Aorta (tissue), 5 donors: ENCODE measurements around the gene C5AR2. TPM values are rescaled to one million over a fixed set of nuclear protein-coding genes. Genes with fewer than 3 reads are reported as not detected.
A peak's percentile ranks its signal among the peaks of the same experiment; 100 is the strongest.
"Not testable (repeated sequence)": the region's sequence is repeated elsewhere in the genome, so short reads cannot be mapped to it uniquely, and the experiment has no call there.

ENCODE experiments used
- ATAC-seq: fragments of 200-7000 bp; cut with Tn5 transposase; one replicate; pipeline ENCODE4 v1.9.1; 2022; ENCODE audit warnings: moderate library complexity; ENCODE audit not compliant: low FRiP score
- DNase-seq, 2 donors: peaks; one replicate each; pipeline ENCODE4 v3.0.0-alpha.2; 2020
- H3K27ac ChIP-seq, 2 donors: one replicate each; pipeline ENCODE4 v1.5.1; 2013; ENCODE audit warnings: low read length in 2 of 2, mild to moderate bottlenecking in 2 of 2, moderate library complexity in 2 of 2, control low read depth in 1 of 2, inconsistent platforms in 1 of 2, low read depth in 1 of 2
- H3K27me3 ChIP-seq, 2 donors: one replicate each; pipeline ENCODE4 v1.6.1; 2013; ENCODE audit warnings: control low read depth in 1 of 2, low read length in 1 of 2, mild to moderate bottlenecking in 1 of 2, moderate library complexity in 1 of 2; ENCODE audit not compliant: insufficient read depth in 2 of 2, control insufficient read depth in 1 of 2
- H3K36me3 ChIP-seq, 2 donors: one replicate each; pipeline ENCODE4 v1.6.1; 2013; ENCODE audit warnings: control low read depth in 1 of 2, low read length in 1 of 2, mild to moderate bottlenecking in 1 of 2; ENCODE audit not compliant: insufficient read depth in 2 of 2, control insufficient read depth in 1 of 2
- H3K4me1 ChIP-seq, 2 donors: one replicate each; pipeline ENCODE4 v1.6.1; 2013; ENCODE audit warnings: low read length in 2 of 2, control low read depth in 1 of 2, mild to moderate bottlenecking in 1 of 2, moderate library complexity in 1 of 2; ENCODE audit not compliant: insufficient read depth in 2 of 2, control insufficient read depth in 1 of 2
- H3K4me3 ChIP-seq, 2 donors: one replicate each; pipeline ENCODE4 v1.5.1; 2013; ENCODE audit warnings: low read length in 2 of 2, control low read depth in 1 of 2, mild to moderate bottlenecking in 1 of 2
- H3K9me3 ChIP-seq: one replicate; pipeline ENCODE4 v1.6.1; 2013; ENCODE audit warnings: mild to moderate bottlenecking, low read length; ENCODE audit not compliant: control insufficient read depth
- WGBS, 2 donors: extraction: QIAGEN DNeasy Blood & Tissue Kit; methylation state at CpG; one replicate each; pipeline ENCODE4 v1.1.7; 2013; 5-methylcytosine and 5-hydroxymethylcytosine counted together
- intact Hi-C, 2 donors: fragments of 100-400 bp; cut with DNase I; formaldehyde crosslinking; loops; one replicate each; pipeline versions ENCODE4 v1.14.2 to v1.15.0; 2022
- long read RNA-seq, 2 donors: library from polyadenylated mRNA; unstranded; transcript quantifications; one replicate each; pipeline ENCODE4 v2.0.0, GENCODE V29; 2020 to 2021
- polyA plus RNA-seq, 2 donors: library from polyadenylated mRNA; stranded (reverse); fragments of 200-250 nt; gene quantifications; one replicate each; pipeline ENCODE4 v1.2.3, GENCODE V29; 2013
- total RNA-seq, 2 donors: library from RNA; stranded (reverse); fragmentation: NEBNext Ultra II Directional; extraction: Animal tissue kit (Norgen Biotek cat#: 25700); gene quantifications; one replicate each; pipeline ENCODE4 v1.2.1, GENCODE V29; 2021
- donor health status: healthy with polysubstance abuse.
- donor health status: Bipolar disorder and iron deficiency.
- donor health status: DM: no; HTN: no; CAD: no.
- donor health status: DM: no; HTN: no; CAD: no.
- donor health status: DM: yes; HTN: yes; CAD: no.

Gene C5AR2
- 10 to 100 TPM in 1 of 2 donors, 1 to 10 TPM in 1; 8.0 to 13.6 TPM for total RNA-seq
- under 1 TPM; 0.20 to 0.38 TPM for polyA plus RNA-seq
- long read RNA-seq, donor 1, full-length matches to known transcripts = 1 of 2 reads
- long read RNA-seq, donor 1, partial matches to known transcripts = 0 of 2 reads
- long read RNA-seq, donor 1, other reads (novel, unspliced or antisense) = 1 of 2 reads
- long read RNA-seq, donor 2, partial matches to known transcripts = 0 of 3 reads
- long read RNA-seq, donor 2, other reads (novel, unspliced or antisense) = 3 of 3 reads

- H3K27ac ChIP-seq = no peak within 1 kb of the TSS
- DNase-seq (peak; percentile 64 to 84), ATAC-seq (peak; percentile 71)
- H3K9me3 ChIP-seq = no peaks in the 10 kb centered on the region
- no peak within 1 kb of the TSS for H3K4me3 ChIP-seq
- no peaks in the 10 kb centered on the region for H3K36me3 ChIP-seq
- 33% methylated on average over 18 of the region's 18 CpGs for WGBS, 2 donors
- no peaks in the 10 kb centered on the region for H3K4me1 ChIP-seq
- no peaks in the 10 kb centered on the region for H3K27me3 ChIP-seq
- intact Hi-C loops = no loop called here
These were observed at the start of gene C5AR2 for GRCh38 chr19:47331931-47332547. Gene C5AR2, plus strand, starts transcription at chr19:47332175. Its CDS starts 8,625 bp downstream, at chr19:47340800.

GRCh38 chr19:47283405-47284059, 48.4 kb upstream of the C5AR2 start:
- WGBS, 2 donors = 37 to 38% methylated on average over 10 of the region's 10 CpGs
- H3K9me3 ChIP-seq = no peaks in the 10 kb centered on the region
- no peak overlapping the region for H3K4me3 ChIP-seq
- intact Hi-C loops = loop anchor here in 1 of 2 donors (10.0 kb wide), 1 partner anchor 411 kb away; no protein-coding TSS in a partner anchor
- no peak overlapping the region for H3K27ac ChIP-seq
- no peaks in the 10 kb centered on the region for H3K27me3 ChIP-seq
- no peaks in the 10 kb centered on the region for H3K4me1 ChIP-seq
- no peaks in the 10 kb centered on the region for H3K36me3 ChIP-seq
- DNase-seq = no peak
- ATAC-seq = no peak

- ATAC-seq (peak; percentile 59), DNase-seq (no peak)
- H3K36me3 ChIP-seq = no peaks in the 10 kb centered on the region
- H3K4me1 ChIP-seq = no peaks in the 10 kb centered on the region
- intact Hi-C loops = loop anchor here in 1 of 2 donors (10.0 kb wide), 1 partner anchor 410 kb away; no protein-coding TSS in a partner anchor
- WGBS, 2 donors = 30 to 32% methylated on average over 9 of the region's 9 CpGs
- no peaks in the 10 kb centered on the region for H3K9me3 ChIP-seq
- no peak overlapping the region for H3K27ac ChIP-seq
- H3K27me3 ChIP-seq = no peaks in the 10 kb centered on the region
- H3K4me3 ChIP-seq = no peak overlapping the region
These were observed 47.6 kb upstream of the C5AR2 start for GRCh38 chr19:47284324-47284899.

GRCh38 chr19:47296036-47296435, 35.9 kb upstream of the C5AR2 start:
- Histone ChIP-seq H3K4me1 (no peaks in the 10 kb centered on the region), H3K27ac (no peak overlapping the region), H3K27me3 (no peaks in the 10 kb centered on the region), H3K36me3 (no peaks in the 10 kb centered on the region), H3K4me3 (no peak overlapping the region), H3K9me3 (no peaks in the 10 kb centered on the region)
- intact Hi-C loops = loop anchor here (2.0 to 10.0 kb wide), 4 partner anchors 49 to 129 kb away; partner anchors contain the start of gene DHX34 (in 1 of the 2)
- DNase-seq (peak in 1 of 2 donors; percentile 79), ATAC-seq (peak; percentile 81)
- WGBS, 2 donors = 36 to 40% methylated on average over 12 of the region's 12 CpGs

- H3K4me3 ChIP-seq, H3K9me3 ChIP-seq, H3K27ac ChIP-seq, H3K4me1 ChIP-seq, H3K36me3 ChIP-seq, ATAC-seq, intact Hi-C loops, DNase-seq, H3K27me3 ChIP-seq: not testable (repeated sequence)
- WGBS, 2 donors = 90 to 96% methylated on average over 14 of the region's 14 CpGs
These were observed 31.1 kb upstream of the C5AR2 start for GRCh38 chr19:47300867-47301266.

- no peaks in the 10 kb centered on the region for H3K36me3 ChIP-seq
- DNase-seq (no peak), ATAC-seq (no peak)
- no peak overlapping the region for H3K4me3 ChIP-seq
- 95 to 98% methylated on average over 10 of the region's 10 CpGs for WGBS, 2 donors
- H3K9me3 ChIP-seq = no peaks in the 10 kb centered on the region
- no peak overlapping the region for H3K27ac ChIP-seq
- no peaks in the 10 kb centered on the region for H3K27me3 ChIP-seq
- H3K4me1 ChIP-seq = no peaks in the 10 kb centered on the region
- intact Hi-C loops = no loop called here
These were observed 29.7 kb upstream of the C5AR2 start for GRCh38 chr19:47302249-47302648.

GRCh38 chr19:47303966-47304365, 28.0 kb upstream of the C5AR2 start:
- ATAC-seq (no peak), DNase-seq (no peak)
- no peaks in the 10 kb centered on the region for H3K9me3 ChIP-seq
- no peaks in the 10 kb centered on the region for H3K27me3 ChIP-seq
- H3K36me3 ChIP-seq = no peaks in the 10 kb centered on the region
- no peak overlapping the region for H3K4me3 ChIP-seq
- H3K4me1 ChIP-seq = peaks cover 0 to under 1% of the 10 kb centered on the region in 2 donors
- H3K27ac ChIP-seq = no peak overlapping the region
- intact Hi-C loops = no loop called here
- 30 to 42% methylated on average over 6 of the region's 6 CpGs for WGBS, 2 donors

- H3K36me3 ChIP-seq = no peaks in the 10 kb centered on the region
- peak; percentile 84 to 92 for DNase-seq
These were observed 26.6 kb upstream of the C5AR2 start for GRCh38 chr19:47305309-47305751.

More at GRCh38 chr19:47305309-47305751, 26.6 kb upstream of the C5AR2 start:
- Histone ChIP-seq H3K4me3 (no peak overlapping the region), H3K9me3 (no peaks in the 10 kb centered on the region), H3K27ac (no peak overlapping the region), H3K4me1 (peaks cover 0 to 3% of the 10 kb centered on the region in 2 donors), H3K27me3 (no peaks in the 10 kb centered on the region)
- WGBS, 2 donors = 5% methylated on average over 14 of the region's 14 CpGs
- intact Hi-C loops = no loop called here
- ATAC-seq = peak; percentile 78
